Left kidney (tissue), 2 donors: ENCODE measurements around the gene APEX1. TPM values are rescaled to one million over a fixed set of nuclear protein-coding genes. Genes with fewer than 3 reads are reported as not detected.
A peak's percentile ranks its signal among the peaks of the same experiment; 100 is the strongest.
"Not testable (repeated sequence)": the region's sequence is repeated elsewhere in the genome, so short reads cannot be mapped to it uniquely, and the experiment has no call there.

Experiments used
- DNase-seq: peaks from one replicate; pipeline ENCODE4 v3.0.0-alpha.2; 2013
- polyA plus RNA-seq: library from polyadenylated mRNA; unstranded; fragments of 120-200 nt; gene quantifications from one replicate; pipeline ENCODE4 v1.2.1, GENCODE V29; 2013; ENCODE audit not compliant: insufficient read length

Gene APEX1
- polyA plus RNA-seq, 1 donor: 289 TPM

DNA sequence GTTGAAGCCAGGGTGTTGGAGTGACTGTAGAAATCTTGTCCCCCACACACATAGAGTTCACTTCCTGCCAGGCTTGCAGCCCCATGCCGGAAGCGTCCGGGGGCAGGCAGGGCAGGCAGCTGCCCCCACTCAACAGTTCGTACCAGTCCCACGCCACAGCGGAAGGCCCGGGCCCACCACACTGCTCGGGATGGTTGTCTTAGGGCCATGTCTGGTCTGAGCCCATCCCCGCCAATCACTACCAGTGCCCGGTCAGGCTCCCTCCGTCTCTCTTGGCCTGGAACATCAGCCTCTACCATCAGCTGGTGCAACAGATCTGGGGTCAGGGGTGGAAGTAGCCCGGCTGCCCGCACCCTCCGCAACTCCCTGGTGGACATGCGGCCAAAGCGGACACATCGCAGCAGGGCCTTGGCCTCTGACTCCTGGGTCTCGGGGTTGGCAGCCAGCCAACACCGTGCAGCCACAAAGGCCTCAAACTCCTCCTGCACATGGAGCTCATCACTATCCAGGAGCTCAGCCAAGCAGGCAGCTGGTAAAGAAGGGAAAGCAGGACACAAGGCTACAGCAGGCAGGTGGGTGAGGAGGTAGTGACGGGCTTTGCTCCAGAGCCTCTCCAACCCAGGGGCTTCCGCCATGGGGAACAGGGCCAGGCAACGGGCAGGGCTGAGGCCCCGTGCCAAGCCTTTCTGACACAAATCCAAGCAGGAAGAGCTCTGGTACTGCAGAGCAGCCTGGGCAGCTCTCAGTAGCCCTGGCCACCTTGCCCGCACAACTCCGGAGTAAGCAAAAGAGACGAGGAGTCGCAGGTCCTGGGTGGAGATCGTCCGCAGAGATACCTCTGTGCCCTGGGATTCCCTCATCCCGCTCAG is 25.0 kb upstream of the APEX1 start:
- no peak for DNase-seq

- peak; percentile 24 for DNase-seq
These were observed 20.1 kb upstream of the APEX1 start for GRCh38 chr14:20434701-20435581.

GRCh38 chr14:20435582-20436362 is 19.3 kb upstream of the APEX1 start, which contains the start of gene KLHL33:
KLHL33 (minus strand) TSS chr14:20436166; CDS start chr14:20435811, 355 bp downstream.
- DNase-seq: no peak

GRCh38 chr14:20436363-20436755 is 18.7 kb upstream of the APEX1 start:
- DNase-seq: no peak

DNA sequence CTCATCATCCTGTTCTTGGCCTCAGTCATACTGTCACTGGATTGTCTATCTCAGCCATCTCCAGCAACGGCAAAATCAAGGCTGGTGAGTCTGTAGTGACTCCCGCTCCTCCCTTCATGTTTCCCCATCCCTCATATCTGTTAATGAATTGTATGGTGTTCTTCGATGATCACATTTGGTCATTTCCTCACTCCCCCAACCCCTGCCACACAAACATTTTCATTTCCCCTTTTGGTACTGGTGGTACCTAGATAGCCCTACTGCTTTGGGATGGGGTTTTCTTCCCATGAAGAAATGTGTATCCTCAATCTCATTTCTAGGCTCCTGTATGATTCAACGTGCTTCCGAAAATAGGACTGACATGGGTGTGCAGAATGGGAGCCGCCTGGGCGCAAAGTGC is 16.4 kb upstream of the APEX1 start:
- no peak for DNase-seq

GRCh38 chr14:20440465-20440864 is 14.6 kb upstream of the APEX1 start:
- no peak for DNase-seq

DNA sequence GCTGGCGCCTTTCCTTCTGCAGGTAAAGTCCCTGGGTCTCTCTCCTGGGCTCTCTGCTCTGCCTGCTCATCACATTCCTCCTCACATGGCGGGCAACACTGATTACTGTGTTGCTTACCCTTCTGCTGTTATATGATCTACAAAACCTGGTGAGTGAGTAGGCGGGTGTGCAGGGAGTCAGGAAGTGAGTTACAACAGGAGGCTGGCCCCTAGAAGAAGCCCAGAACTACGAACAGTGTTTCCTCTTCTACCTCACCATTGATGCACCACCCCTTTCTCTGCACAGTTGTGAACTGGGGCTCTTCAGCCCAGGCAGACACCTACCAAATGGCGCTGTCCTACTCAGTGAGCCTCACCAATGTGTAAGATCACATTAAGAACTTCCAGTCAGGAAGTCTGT is 14.1 kb upstream of the APEX1 start:
- DNase-seq: no peak

DNA sequence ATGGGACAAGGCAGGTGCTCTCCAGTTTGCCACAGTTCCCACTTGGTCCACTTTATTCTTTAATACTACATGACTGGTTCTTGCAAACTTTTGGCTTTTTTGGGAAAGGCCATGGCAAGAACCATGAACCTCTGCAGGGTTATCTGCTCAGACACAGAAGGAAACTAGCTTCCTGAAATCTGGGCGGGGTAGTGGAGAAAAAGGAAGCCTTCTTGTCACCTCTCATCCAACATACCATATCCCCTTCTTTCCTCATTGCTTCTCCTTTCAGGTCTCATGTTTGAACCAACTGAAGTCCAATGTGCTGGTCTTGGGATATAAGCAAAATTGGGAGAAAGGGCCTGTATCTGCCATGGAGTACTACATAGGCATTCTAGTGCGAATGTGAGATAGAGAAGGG is 13.6 kb upstream of the APEX1 start:
- DNase-seq: no peak

DNA sequence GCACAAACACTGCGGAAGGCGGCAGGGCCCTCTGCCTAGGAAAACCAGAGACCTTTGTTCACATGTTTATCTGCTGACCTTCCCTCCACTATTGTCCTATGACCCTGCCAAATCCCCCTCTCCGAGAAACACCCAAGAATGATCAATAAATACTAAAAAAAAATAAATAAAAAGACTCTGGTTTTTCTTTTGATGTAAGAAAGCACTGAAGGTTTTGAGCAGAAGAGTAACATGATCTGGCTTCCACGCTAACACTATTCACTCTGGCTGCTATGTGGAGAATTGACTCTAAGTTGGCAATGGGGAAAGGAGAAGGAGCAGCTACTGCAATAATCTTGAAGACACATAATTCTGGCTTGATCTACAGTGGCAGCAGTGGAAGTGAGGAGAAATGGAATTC is 11.4 kb upstream of the APEX1 start:
- not testable (repeated sequence) for DNase-seq

GRCh38 chr14:20446889-20447288 is 8.1 kb upstream of the APEX1 start:
- no peak for DNase-seq

DNA sequence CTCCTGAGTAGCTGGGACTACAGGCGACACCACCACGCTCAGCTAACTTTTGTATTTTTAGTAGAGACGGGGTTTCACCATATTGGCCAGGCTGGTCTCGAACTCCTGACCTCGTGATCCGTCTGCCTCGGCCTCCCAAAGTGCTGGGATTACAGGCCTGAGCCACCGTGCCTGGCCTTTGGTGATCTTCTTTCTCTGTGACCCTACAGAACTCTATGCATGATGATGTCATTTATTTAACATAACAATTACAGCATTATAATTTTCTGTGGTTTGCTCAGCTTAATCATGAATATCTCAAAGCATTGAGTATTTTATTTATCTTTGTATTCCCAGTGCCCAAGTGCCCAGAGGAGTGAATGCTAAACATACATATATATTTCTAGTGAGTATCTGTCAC is 2.2 kb upstream of the APEX1 start:
- DNase-seq: not testable (repeated sequence)

DNA sequence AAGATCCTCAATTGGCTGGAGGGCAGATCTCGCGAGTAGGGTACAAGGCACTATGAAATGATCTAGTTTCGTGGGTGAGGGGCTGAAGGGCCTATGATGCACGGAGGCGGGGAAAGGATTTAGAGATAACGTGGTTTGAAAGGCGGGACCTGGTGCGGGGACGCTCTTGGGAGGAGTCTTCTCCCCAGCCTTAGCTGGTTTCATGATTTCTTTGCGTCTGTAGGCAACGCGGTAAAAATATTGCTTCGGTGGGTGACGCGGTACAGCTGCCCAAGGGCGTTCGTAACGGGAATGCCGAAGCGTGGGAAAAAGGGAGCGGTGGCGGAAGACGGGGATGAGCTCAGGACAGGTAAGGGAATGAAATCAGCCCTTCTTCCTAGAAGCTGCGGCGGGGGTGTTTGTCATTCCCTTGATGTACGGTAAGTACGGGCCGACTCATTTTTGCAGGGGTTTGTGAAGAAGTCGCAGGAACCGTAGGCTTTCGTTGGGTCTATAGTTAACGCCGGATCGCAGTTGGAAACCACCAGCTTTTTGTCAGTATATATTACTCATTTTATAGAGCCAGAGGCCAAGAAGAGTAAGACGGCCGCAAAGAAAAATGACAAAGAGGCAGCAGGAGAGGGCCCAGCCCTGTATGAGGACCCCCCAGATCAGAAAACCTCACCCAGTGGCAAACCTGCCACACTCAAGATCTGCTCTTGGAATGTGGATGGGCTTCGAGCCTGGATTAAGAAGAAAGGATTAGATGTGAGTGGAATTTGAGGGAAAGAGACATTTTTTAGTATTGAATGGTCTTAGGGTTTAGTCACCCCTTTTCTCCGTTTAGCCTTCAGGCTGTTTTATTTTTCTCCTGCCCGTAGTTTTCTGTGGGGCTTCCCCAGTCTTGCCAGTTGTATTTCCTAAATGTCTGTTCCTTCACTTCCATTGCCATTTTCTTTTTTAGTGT is 602 bp downstream of the APEX1 start:
- DNase-seq: no peak

- no peak for DNase-seq
These were observed 1.9 kb downstream of the APEX1 start for GRCh38 chr14:20456971-20457370.

DNA sequence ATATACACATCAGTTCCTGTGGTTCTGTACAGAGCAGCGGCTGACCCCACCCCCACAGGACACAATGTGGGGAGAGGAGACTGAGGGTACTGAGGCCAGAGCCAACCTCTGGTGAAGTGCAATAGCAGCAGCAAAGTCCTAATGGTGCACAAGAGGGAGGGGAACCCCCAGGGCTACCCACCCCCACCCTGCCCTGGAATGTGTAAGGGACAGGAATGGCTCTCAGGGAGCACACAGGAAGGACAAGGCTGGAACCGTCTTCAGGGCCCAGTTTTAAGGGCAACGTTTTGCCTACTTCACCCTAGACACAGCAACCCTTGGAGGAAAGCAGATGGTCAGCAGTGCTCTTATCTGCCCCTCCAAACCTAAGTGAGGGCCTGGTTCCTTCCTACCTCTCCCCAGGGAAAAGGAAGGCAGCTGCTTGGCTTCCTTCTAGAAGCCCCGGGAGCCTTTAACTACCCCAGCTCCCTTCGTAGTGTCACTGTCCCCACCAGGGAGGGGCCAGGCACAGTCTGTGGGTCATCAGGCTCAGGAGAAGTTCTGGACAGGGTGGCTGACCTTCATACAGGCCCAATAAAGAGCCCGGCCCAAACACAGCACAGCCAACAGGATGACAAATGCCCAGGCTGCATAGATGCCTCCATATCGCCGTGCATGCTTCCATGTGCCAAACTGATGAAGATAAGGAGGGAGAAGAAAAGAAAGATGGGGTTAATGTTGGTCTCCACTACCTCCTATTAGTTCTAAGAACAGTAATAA is 3.2 kb downstream of the APEX1 start:
- no peak for DNase-seq

- no peak for DNase-seq
These were observed 5.6 kb downstream of the APEX1 start for GRCh38 chr14:20460458-20461224.

DNA sequence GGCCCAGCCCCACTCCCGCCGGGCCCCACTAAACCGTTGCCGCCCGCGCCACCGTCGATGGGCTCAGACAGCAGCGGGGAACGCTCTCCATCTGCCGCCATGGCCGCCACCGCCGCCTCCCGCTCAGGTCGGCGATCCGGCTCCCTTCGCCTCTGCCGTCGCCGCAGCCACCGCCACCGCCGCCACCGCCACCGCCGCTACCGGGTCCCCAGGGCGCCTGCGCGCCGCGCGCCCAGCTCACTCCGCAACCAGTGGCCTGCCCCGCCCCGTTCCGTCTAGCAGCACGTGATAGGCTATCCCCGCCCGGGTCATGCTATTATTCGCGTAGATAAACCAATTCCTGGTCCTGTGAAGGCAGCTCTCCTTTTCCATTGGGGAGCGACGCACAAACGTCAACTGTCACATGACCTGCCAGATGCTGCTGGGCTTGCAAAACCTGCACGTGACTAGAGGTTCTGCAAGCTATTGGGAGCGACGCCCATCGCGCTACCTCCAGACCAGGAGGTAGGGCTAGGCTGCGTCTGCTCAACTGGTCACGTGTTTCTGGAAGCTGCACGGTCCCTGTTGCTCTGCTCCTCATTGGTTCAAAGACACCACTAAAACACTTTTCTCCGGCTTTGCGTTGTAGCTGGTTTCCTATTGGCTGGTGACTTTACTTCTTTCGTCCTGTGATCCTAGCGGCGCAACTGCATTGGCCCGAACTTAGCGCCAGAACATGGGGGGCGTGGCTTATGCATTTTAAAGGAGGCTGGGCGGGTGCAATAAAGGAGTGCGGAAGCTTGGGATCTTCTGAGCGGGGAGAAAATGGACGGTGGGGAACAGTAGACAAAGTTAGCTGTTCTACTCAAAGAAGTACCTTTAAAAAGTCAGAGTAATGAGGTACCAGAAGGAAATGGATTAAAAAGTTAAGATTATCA is 6.5 kb downstream of the APEX1 start, which contains the start of gene PIP4P1:
Gene PIP4P1, minus strand, starts transcription at position 210 of the 917 bp plus-strand sequence. Its CDS starts 109 bp downstream, at position 101.
- peak; percentile 99 for DNase-seq

GRCh38 chr14:20468764-20469241 is 13.8 kb downstream of the APEX1 start:
- no peak for DNase-seq
